ENCODE measurements around the gene ORC4.
"Not testable (repeated sequence)": the region's sequence is repeated elsewhere in the genome, so short reads cannot be mapped to it uniquely, and the experiment has no call there.

Gene ORC4

GRCh38 chr2:147996828-147997227 is 23.7 kb downstream of the ORC4 start:
- Histone ChIP-seq H3K4me3 (ENCODE audit: low read length) (no peak overlapping the region), H3K27me3 (ENCODE audit: control insufficient read depth, insufficient read depth, low read length) (no peaks in the 10 kb centered on the region), H3K27ac (ENCODE audit: low read length) (no peak overlapping the region), H3K4me1 (ENCODE audit: control insufficient read depth, insufficient read depth, low read length) (no peaks in the 10 kb centered on the region), H3K36me3 (ENCODE audit: control insufficient read depth, insufficient read depth, low read length) (peaks cover 3% of the 10 kb centered on the region; the same call in 1 of the 2 replicates), H3K9me3 (ENCODE audit: control insufficient read depth, insufficient read depth, low read length) (no peaks in the 10 kb centered on the region)
- no peak for DNase-seq (ENCODE audit: low read depth, low spot score)

DNA sequence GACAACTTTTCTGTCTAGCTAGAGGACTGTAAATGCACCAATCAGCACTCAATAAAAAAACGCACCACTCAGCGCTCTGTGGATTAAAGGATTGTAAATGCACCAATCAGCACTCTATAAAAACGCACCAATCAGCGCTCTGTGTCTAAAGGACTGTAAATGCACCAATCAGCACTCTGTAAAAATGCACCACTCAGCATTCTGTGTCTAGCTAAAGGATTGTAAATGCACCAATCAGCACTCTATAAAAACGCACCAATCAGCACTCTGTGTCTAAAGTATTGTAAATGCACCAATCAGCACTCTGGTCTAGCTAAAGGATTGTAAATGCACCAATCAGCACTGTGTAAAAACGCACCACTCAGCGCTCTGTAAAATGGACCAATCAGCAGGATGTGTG is 25.6 kb downstream of the ORC4 start:
- WGBS (ENCODE audit: insufficient coverage, insufficient read length) = no CpG with 5 or more reads among the region's 7 CpGs
- not testable (repeated sequence) for H3K27me3 ChIP-seq (ENCODE audit: control insufficient read depth, insufficient read depth, low read length); H3K36me3 ChIP-seq (ENCODE audit: control insufficient read depth, insufficient read depth, low read length); H3K4me3 ChIP-seq (ENCODE audit: low read length); H3K27ac ChIP-seq (ENCODE audit: low read length); DNase-seq (ENCODE audit: low read depth, low spot score); H3K4me1 ChIP-seq (ENCODE audit: control insufficient read depth, insufficient read depth, low read length); H3K9me3 ChIP-seq (ENCODE audit: control insufficient read depth, insufficient read depth, low read length)

DNA sequence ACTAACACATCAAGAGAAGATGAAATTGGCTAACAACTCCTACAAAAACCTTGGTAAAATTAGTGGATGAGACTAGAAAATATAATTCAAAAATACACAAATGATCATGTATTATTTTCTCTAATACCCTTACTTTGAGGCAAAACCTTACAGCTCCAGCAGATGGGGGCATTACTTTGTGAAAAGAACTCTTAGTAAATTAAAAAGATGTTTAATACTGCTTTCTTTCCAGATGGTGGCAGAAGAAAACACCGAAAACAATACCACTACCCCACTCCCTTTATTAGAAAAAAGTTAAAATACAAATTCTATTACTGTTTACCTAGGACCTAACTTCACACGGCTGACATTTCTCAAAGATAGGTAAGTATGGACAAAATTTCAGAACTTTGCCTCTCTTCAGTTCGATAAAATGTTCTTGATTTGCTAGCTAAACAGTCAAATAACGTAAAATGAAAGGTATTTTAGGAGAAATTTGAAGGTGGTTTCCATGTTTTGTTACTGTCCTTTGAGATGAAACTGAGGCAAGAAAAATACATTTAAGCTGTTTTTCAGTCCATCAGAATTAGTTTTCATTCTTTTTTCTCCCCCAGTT is 30.6 kb downstream of the ORC4 start:
- DNase-seq (ENCODE audit: low read depth, low spot score) = no peak
- Histone ChIP-seq H3K9me3 (ENCODE audit: control insufficient read depth, insufficient read depth, low read length) (no peaks in the 10 kb centered on the region), H3K4me1 (ENCODE audit: control insufficient read depth, insufficient read depth, low read length) (no peaks in the 10 kb centered on the region), H3K36me3 (ENCODE audit: control insufficient read depth, insufficient read depth, low read length) (no peaks in the 10 kb centered on the region), H3K27me3 (ENCODE audit: control insufficient read depth, insufficient read depth, low read length) (no peaks in the 10 kb centered on the region), H3K4me3 (ENCODE audit: low read length) (no peak overlapping the region), H3K27ac (ENCODE audit: low read length) (no peak overlapping the region)
- WGBS (ENCODE audit: insufficient coverage, insufficient read length) = no CpG with 5 or more reads among the region's 4 CpGs

- no peaks in the 10 kb centered on the region for H3K36me3 ChIP-seq (ENCODE audit: control insufficient read depth, insufficient read depth, low read length)
- no peaks in the 10 kb centered on the region for H3K9me3 ChIP-seq (ENCODE audit: control insufficient read depth, insufficient read depth, low read length)
- H3K27ac ChIP-seq (ENCODE audit: low read length) = no peak overlapping the region
- H3K27me3 ChIP-seq (ENCODE audit: control insufficient read depth, insufficient read depth, low read length) = no peaks in the 10 kb centered on the region
- H3K4me1 ChIP-seq (ENCODE audit: control insufficient read depth, insufficient read depth, low read length) = no peaks in the 10 kb centered on the region
- DNase-seq (ENCODE audit: low read depth, low spot score) = no peak
- no CpG with 5 or more reads among the region's 3 CpGs for WGBS (ENCODE audit: insufficient coverage, insufficient read length)
- H3K4me3 ChIP-seq (ENCODE audit: low read length) = no peak overlapping the region
Observed at GRCh38 chr2:147989102-147989501, 31.4 kb downstream of the ORC4 start.

- Histone ChIP-seq H3K4me1 (ENCODE audit: control insufficient read depth, insufficient read depth, low read length) (no peaks in the 10 kb centered on the region), H3K27me3 (ENCODE audit: control insufficient read depth, insufficient read depth, low read length) (no peaks in the 10 kb centered on the region), H3K27ac (ENCODE audit: low read length) (no peak overlapping the region), H3K4me3 (ENCODE audit: low read length) (no peak overlapping the region), H3K36me3 (ENCODE audit: control insufficient read depth, insufficient read depth, low read length) (no peaks in the 10 kb centered on the region), H3K9me3 (ENCODE audit: control insufficient read depth, insufficient read depth, low read length) (no peaks in the 10 kb centered on the region)
- DNase-seq (ENCODE audit: low read depth, low spot score) = no peak
- no CpG with 5 or more reads among the region's 5 CpGs for WGBS (ENCODE audit: insufficient coverage, insufficient read length)
Observed at GRCh38 chr2:147980940-147981528, 39.5 kb downstream of the ORC4 start.

- WGBS (ENCODE audit: insufficient coverage, insufficient read length) = no CpG with 5 or more reads among the region's 3 CpGs
- no peak overlapping the region for H3K4me3 ChIP-seq (ENCODE audit: low read length)
- no peaks in the 10 kb centered on the region for H3K4me1 ChIP-seq (ENCODE audit: control insufficient read depth, insufficient read depth, low read length)
- H3K36me3 ChIP-seq (ENCODE audit: control insufficient read depth, insufficient read depth, low read length) = no peaks in the 10 kb centered on the region
- H3K27me3 ChIP-seq (ENCODE audit: control insufficient read depth, insufficient read depth, low read length) = no peaks in the 10 kb centered on the region
- DNase-seq (ENCODE audit: low read depth, low spot score) = no peak
- no peaks in the 10 kb centered on the region for H3K9me3 ChIP-seq (ENCODE audit: control insufficient read depth, insufficient read depth, low read length)
- H3K27ac ChIP-seq (ENCODE audit: low read length) = no peak overlapping the region
Observed at GRCh38 chr2:147977679-147978078, 42.9 kb downstream of the ORC4 start.

DNA sequence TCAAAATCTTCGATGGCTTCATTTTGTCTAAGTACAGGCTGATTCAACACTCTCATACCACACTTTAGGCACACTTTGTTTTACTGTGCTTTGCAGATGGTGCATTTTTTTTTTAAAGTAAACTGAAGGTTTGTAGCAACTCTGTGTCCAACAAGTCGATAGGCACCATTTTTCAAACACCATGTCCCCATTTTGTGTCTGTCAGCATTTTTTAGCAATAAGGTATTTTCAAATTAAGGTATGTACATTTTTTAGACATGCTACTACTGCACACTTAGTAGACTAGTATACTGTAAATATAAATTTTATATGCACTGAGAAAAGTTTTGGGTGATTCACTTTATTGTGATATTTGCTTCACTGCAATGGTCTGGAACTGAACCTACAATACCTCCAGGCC is 44.4 kb downstream of the ORC4 start:
- Histone ChIP-seq H3K27ac (ENCODE audit: low read length) (no peak overlapping the region), H3K4me1 (ENCODE audit: control insufficient read depth, insufficient read depth, low read length) (no peaks in the 10 kb centered on the region), H3K27me3 (ENCODE audit: control insufficient read depth, insufficient read depth, low read length) (no peaks in the 10 kb centered on the region), H3K9me3 (ENCODE audit: control insufficient read depth, insufficient read depth, low read length) (no peaks in the 10 kb centered on the region), H3K36me3 (ENCODE audit: control insufficient read depth, insufficient read depth, low read length) (no peaks in the 10 kb centered on the region), H3K4me3 (ENCODE audit: low read length) (no peak overlapping the region)
- no CpG with 5 or more reads among the region's 2 CpGs for WGBS (ENCODE audit: insufficient coverage, insufficient read length)
- no peak for DNase-seq (ENCODE audit: low read depth, low spot score)

DNA sequence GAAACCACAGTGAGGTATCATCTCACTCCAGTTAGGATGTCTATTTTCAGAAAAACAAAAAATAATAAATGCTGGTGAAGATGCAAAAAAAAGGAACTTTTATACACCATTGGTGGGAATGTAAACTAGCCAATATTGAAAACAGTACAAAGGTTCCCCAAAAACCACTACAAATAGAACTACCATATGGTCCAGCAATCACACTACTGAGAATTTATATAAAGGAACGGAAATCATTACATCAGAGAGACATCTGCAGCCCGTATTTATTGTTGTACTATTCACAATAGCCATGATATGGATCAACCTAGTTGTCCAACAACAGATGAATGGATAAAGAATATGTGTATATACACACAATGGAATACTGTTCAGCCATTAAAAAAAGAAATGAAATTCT is 52.0 kb downstream of the ORC4 start:
- H3K27ac ChIP-seq (ENCODE audit: low read length) = no peak overlapping the region
- H3K27me3 ChIP-seq (ENCODE audit: control insufficient read depth, insufficient read depth, low read length) = no peaks in the 10 kb centered on the region
- no peak for DNase-seq (ENCODE audit: low read depth, low spot score)
- H3K36me3 ChIP-seq (ENCODE audit: control insufficient read depth, insufficient read depth, low read length) = no peaks in the 10 kb centered on the region; the same call in 1 of the 2 replicates
- H3K4me1 ChIP-seq (ENCODE audit: control insufficient read depth, insufficient read depth, low read length) = no peaks in the 10 kb centered on the region
- no peaks in the 10 kb centered on the region for H3K9me3 ChIP-seq (ENCODE audit: control insufficient read depth, insufficient read depth, low read length)
- no peak overlapping the region for H3K4me3 ChIP-seq (ENCODE audit: low read length)
- WGBS (ENCODE audit: insufficient coverage, insufficient read length) = no CpG with 5 or more reads among the region's 2 CpGs

- no peaks in the 10 kb centered on the region for H3K4me1 ChIP-seq (ENCODE audit: control insufficient read depth, insufficient read depth, low read length)
- no peaks in the 10 kb centered on the region; the same call in 1 of the 2 replicates for H3K36me3 ChIP-seq (ENCODE audit: control insufficient read depth, insufficient read depth, low read length)
- H3K27me3 ChIP-seq (ENCODE audit: control insufficient read depth, insufficient read depth, low read length) = no peaks in the 10 kb centered on the region
- no peak overlapping the region for H3K4me3 ChIP-seq (ENCODE audit: low read length)
- DNase-seq (ENCODE audit: low read depth, low spot score) = no peak
- H3K9me3 ChIP-seq (ENCODE audit: control insufficient read depth, insufficient read depth, low read length) = no peaks in the 10 kb centered on the region
- H3K27ac ChIP-seq (ENCODE audit: low read length) = no peak overlapping the region
Observed at GRCh38 chr2:147952118-147952517, 68.4 kb downstream of the ORC4 start.

GRCh38 chr2:147945660-147946059 is 74.9 kb downstream of the ORC4 start:
- DNase-seq (ENCODE audit: low read depth, low spot score) = no peak
- WGBS (ENCODE audit: insufficient coverage, insufficient read length) = no CpG with 5 or more reads among the region's 1 CpG
- Histone ChIP-seq H3K4me3 (ENCODE audit: low read length) (no peak overlapping the region), H3K4me1 (ENCODE audit: control insufficient read depth, insufficient read depth, low read length) (no peaks in the 10 kb centered on the region), H3K27ac (ENCODE audit: low read length) (no peak overlapping the region), H3K27me3 (ENCODE audit: control insufficient read depth, insufficient read depth, low read length) (no peaks in the 10 kb centered on the region), H3K9me3 (ENCODE audit: control insufficient read depth, insufficient read depth, low read length) (no peaks in the 10 kb centered on the region), H3K36me3 (ENCODE audit: control insufficient read depth, insufficient read depth, low read length) (no peaks in the 10 kb centered on the region)

- Histone ChIP-seq H3K36me3 (ENCODE audit: control insufficient read depth, insufficient read depth, low read length) (no peaks in the 10 kb centered on the region), H3K27me3 (ENCODE audit: control insufficient read depth, insufficient read depth, low read length) (no peaks in the 10 kb centered on the region), H3K9me3 (ENCODE audit: control insufficient read depth, insufficient read depth, low read length) (no peaks in the 10 kb centered on the region), H3K4me3 (ENCODE audit: low read length) (no peak overlapping the region), H3K4me1 (ENCODE audit: control insufficient read depth, insufficient read depth, low read length) (no peaks in the 10 kb centered on the region), H3K27ac (ENCODE audit: low read length) (no peak overlapping the region)
- DNase-seq (ENCODE audit: low read depth, low spot score) = no peak
- no CpG with 5 or more reads among the region's 1 CpG for WGBS (ENCODE audit: insufficient coverage, insufficient read length)
Observed at GRCh38 chr2:147939313-147939712, 81.2 kb downstream of the ORC4 start.
